Astrocyte of the cerebellum (primary cell): ENCODE results near the gene DUSP9.
"Not testable (repeated sequence)": the region's sequence is repeated elsewhere in the genome, so short reads cannot be mapped to it uniquely, and the experiment has no call there.

Source experiments
- DNase-seq: peaks from one replicate; pipeline ENCODE4 v3.0.0-alpha.2; 2011; ENCODE audit warnings: low read depth
- H3K4me3 ChIP-seq: 2 replicates; pipeline ENCODE4 v1.5.1; 2011; ENCODE audit warnings: mild to moderate bottlenecking, low read depth, low read length, moderate library complexity
- in situ Hi-C: cut with HindIII; loops from 2 replicates; pipeline ENCODE4 v1.10.0; 2017; ENCODE audit warnings: low sequenced_read_pairs
- TF ChIP-seq, protein P1 (sequence below): IDR thresholded peaks from 2 replicates; pipeline ENCODE4 v1.5.1; 2012; ENCODE audit warnings: low read length, low read depth, moderate library complexity, mild to moderate bottlenecking; ENCODE audit errors: missing control alignments

DUSP9 gene

GRCh38 chrX:153687121-153688039 is 40.4 kb downstream of the DUSP9 start, which contains the start of gene SLC6A8:
SLC6A8 (plus strand) TSS chrX:153687926; CDS start chrX:153688575, 649 bp downstream.
- in situ Hi-C loops, result no loop called here
- peak within 1 kb of the TSS; percentile 30 for H3K4me3 ChIP-seq
- DNase-seq, result no peak

DNA sequence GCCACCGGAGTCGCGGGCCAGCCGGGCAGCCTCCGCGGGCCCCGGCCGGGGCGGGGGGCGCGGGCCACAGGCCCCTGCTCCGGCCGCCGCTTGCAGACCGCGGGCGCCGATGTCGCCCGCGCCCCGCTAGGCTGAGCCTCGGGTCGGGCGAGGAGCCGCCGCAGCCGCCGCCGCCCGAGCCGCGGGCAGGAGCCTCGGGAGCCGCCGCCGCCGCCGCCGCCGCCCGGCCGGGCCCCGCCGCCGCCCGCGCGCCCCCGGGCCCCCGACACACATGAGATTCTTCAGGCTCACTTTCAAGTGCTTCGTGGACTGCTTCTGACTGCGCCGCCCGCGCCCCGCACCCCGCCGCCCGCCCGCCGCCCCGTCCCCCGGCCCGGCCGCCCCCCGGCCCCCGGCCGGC is 41.1 kb downstream of the DUSP9 start:
- TF ChIP-seq, protein P1, sequence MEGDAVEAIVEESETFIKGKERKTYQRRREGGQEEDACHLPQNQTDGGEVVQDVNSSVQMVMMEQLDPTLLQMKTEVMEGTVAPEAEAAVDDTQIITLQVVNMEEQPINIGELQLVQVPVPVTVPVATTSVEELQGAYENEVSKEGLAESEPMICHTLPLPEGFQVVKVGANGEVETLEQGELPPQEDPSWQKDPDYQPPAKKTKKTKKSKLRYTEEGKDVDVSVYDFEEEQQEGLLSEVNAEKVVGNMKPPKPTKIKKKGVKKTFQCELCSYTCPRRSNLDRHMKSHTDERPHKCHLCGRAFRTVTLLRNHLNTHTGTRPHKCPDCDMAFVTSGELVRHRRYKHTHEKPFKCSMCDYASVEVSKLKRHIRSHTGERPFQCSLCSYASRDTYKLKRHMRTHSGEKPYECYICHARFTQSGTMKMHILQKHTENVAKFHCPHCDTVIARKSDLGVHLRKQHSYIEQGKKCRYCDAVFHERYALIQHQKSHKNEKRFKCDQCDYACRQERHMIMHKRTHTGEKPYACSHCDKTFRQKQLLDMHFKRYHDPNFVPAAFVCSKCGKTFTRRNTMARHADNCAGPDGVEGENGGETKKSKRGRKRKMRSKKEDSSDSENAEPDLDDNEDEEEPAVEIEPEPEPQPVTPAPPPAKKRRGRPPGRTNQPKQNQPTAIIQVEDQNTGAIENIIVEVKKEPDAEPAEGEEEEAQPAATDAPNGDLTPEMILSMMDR, result no peak
- DNase-seq, result no peak
- no peak overlapping the region for H3K4me3 ChIP-seq
- in situ Hi-C loops, result no loop called here

More at GRCh38 chrX:153687121-153688039, 40.4 kb downstream of the DUSP9 start, which contains the start of gene SLC6A8:
- TF ChIP-seq, protein P1, result peak; percentile 18

DNA sequence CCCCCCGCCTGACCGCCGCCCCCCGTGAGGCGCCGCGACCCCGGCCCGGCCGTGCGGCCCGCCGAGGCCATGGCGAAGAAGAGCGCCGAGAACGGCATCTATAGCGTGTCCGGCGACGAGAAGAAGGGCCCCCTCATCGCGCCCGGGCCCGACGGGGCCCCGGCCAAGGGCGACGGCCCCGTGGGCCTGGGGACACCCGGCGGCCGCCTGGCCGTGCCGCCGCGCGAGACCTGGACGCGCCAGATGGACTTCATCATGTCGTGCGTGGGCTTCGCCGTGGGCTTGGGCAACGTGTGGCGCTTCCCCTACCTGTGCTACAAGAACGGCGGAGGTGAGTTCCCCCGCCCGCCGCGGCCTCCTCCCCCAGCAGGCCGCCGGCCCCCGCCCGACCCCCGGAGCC is 41.5 kb downstream of the DUSP9 start:
- in situ Hi-C loops, result no loop called here
- TF ChIP-seq, protein P1, result no peak
- no peak for DNase-seq
- peak overlapping the region; percentile 30 for H3K4me3 ChIP-seq

DNA sequence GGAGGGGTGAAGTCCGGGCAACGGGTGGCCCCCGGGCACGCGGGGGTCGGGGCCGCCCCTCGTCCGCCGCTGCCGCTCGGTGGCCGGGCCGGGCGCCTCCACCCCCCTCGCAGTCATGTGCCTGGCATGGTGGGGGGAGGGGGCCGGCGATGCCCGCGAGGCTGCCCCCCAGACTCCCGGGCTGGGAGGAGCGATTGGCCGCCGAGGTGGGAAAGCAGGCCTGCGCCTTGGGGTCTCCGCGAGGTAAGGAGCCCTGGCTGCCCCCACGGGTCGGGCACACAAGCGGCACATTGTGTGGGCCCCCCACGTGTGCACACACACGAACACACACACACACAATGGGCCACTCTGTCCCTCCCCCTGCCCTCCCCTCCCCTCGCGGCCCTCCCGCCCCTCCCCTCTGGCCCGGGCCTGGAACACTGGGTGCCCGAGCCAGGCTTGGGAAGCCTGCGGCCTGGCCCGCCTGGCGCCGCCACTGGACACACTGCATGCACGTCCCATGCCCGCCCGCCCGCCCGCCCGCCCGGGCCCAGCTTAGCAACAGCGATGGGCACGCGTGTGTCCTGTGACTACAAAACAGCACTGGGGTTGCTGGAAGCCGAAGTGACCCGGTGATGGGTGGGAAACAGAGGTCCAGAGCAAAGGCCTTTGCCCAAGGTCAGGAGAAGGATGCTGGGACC is 42.0 kb downstream of the DUSP9 start:
- in situ Hi-C loops, result no loop called here
- DNase-seq, result no peak
- TF ChIP-seq, protein P1, result no peak
- peak overlapping the region; percentile 30 for H3K4me3 ChIP-seq

GRCh38 chrX:153689654-153690465 is 42.9 kb downstream of the DUSP9 start:
- no peak for DNase-seq
- in situ Hi-C loops, result no loop called here
- TF ChIP-seq, protein P1, result peak; percentile 30
- peak overlapping the region; percentile 25 for H3K4me3 ChIP-seq

- DNase-seq, result no peak
- no peak overlapping the region for H3K4me3 ChIP-seq
- in situ Hi-C loops, result no loop called here
- TF ChIP-seq, protein P1, result no peak
Measured at GRCh38 chrX:153690466-153690865, 43.5 kb downstream of the DUSP9 start.

DNA sequence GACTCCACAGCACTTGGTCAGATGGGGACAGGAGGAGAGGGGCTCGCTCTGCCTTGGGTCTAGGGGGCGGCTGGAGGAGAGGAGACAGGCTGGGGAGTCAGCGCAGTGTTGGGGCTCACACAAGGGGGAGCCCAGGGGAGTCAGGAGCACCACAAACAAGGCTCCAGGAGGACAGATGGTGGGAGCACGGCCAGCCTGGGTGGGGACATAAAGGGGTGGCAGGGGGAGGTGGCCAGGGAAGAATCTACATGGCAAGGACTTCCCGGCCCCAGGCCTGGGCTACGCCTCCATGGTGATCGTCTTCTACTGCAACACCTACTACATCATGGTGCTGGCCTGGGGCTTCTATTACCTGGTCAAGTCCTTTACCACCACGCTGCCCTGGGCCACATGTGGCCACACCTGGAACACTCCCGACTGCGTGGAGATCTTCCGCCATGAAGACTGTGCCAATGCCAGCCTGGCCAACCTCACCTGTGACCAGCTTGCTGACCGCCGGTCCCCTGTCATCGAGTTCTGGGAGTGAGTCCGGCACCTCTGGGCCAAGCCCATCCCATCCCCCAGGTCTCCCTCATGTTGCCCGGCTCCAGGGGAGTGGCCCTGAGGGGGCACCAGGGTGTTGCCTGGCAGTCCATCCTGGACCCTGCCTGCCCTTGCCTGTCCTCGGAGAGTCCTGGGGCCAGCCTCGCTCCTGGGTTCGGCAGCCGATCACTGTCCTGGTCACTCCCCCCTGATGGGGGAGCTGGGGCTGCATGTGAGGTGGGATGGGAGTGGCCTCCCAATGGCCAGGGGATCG is 44.2 kb downstream of the DUSP9 start:
- H3K4me3 ChIP-seq, in situ Hi-C loops, DNase-seq: not testable (repeated sequence)
